A549 (cell line): ENCODE measurements around the gene EFNB2. TPM values are rescaled to one million over a fixed set of nuclear protein-coding genes. Genes with fewer than 3 reads are reported as not detected.

ENCODE experiments used
- ATAC-seq, 2 experiments: fragments of 200-7000 bp in 1 of 2; fragments of >200 bp in 1 of 2; cut with Nextera tagmentation in 1 of 2; cut with Tn5 transposase in 1 of 2; 3 replicates each; pipeline versions ENCODE4 v1.8.0 to v1.9.1; 2018 to 2020; ENCODE audit warnings: mild to moderate bottlenecking in 1 of 2, moderate library complexity in 1 of 2
- CTCF ChIA-PET: fragments of 300-600 bp; sonication (Branson Sonifier 250); formaldehyde crosslinking; extraction: SDS; loops from one replicate; lab custom pipeline; 2021; ENCODE audit warnings: antibody characterized with exemption, inconsistent platforms; lab: Yijun Ruan, JAX
- POLR2A ChIA-PET: fragments of 350-600 bp; formaldehyde crosslinking; extraction: SDS; loops from one replicate; lab custom pipeline; 2021; ENCODE audit warnings: antibody characterized with exemption, inconsistent platforms; lab: Yijun Ruan, JAX
- DNase-seq, 2 experiments: peaks; one replicate each; pipeline versions ENCODE4 v3.0.0 to v3.0.0-alpha.2; 2011 to 2016; ENCODE audit warnings: low read depth in 1 of 2, low spot score in 1 of 2
- FAIRE-seq: peaks from 2 replicates; lab custom pipeline; 2011; peaks lifted over from hg19 to GRCh38; lab: Jason Lieb, UNC
- H3K27ac ChIP-seq, 2 experiments: fragments of >200 bp; sonication (Bioruptor Twin); formaldehyde crosslinking; 3 replicates each; pipeline ENCODE4 v1.5.1; 2016 to 2017
- H3K4me1 ChIP-seq: fragments of >200 bp; sonication (Bioruptor Twin); formaldehyde crosslinking; 3 replicates; pipeline ENCODE4 v1.6.1; 2016
- H3K4me2 ChIP-seq: fragments of >200 bp; sonication (Bioruptor Twin); formaldehyde crosslinking; 3 replicates; pipeline ENCODE4 v1.6.1; 2016
- H3K4me3 ChIP-seq: fragments of >200 bp; sonication (Bioruptor Twin); formaldehyde crosslinking; 3 replicates; pipeline ENCODE4 v1.5.1; 2016
- H3K9me3 ChIP-seq: fragments of >200 bp; sonication (Bioruptor Twin); formaldehyde crosslinking; 3 replicates; pipeline ENCODE4 v1.6.1; 2016
- CBX8 ChIP-seq: fragments of 200-600 bp; sonication (generic); IDR thresholded peaks from 2 replicates; pipeline ENCODE4 v1.6.1; 2016
- CTCF ChIP-seq: fragments of >200 bp; sonication (Bioruptor Twin); formaldehyde crosslinking; IDR thresholded peaks from 3 replicates; pipeline ENCODE4 v1.5.1; 2016
- EHMT2 ChIP-seq: fragments of 200-600 bp; sonication (generic); IDR thresholded peaks from 2 replicates; pipeline ENCODE4 v1.6.1; 2016; ENCODE audit warnings: antibody characterized with exemption, low read depth, mild to moderate bottlenecking, moderate library complexity
- FOSB ChIP-seq: fragments of 250-450 bp; sonication (Bioruptor Pico); IDR thresholded peaks from 2 replicates; pipeline ENCODE4 v1.5.0; 2020; ENCODE audit warnings: mild to moderate bottlenecking, moderate library complexity
- FOSL2 ChIP-seq, 2 experiments: fragments of 450-650 bp in 1 of 2; fragments of >200 bp in 1 of 2; sonication (Bioruptor Twin) in 1 of 2; formaldehyde crosslinking; IDR thresholded peaks; 2 replicates each; pipeline versions ENCODE4 v1.5.0 to v1.6.1; 2016 to 2020; ENCODE audit warnings: mild to moderate bottlenecking in 1 of 2, moderate library complexity in 1 of 2
- FOXS1 ChIP-seq: fragments of 250-450 bp; sonication (Bioruptor Pico); IDR thresholded peaks from 2 replicates; pipeline ENCODE4 v1.5.0; 2020; ENCODE audit warnings: mild to moderate bottlenecking, moderate library complexity
- GATA3 ChIP-seq: IDR thresholded peaks from 2 replicates; pipeline ENCODE4 v1.6.1; 2012; ENCODE audit warnings: borderline replicate concordance
- HOXA7 ChIP-seq: fragments of 250-450 bp; sonication (Bioruptor Pico); IDR thresholded peaks from 2 replicates; pipeline ENCODE4 v1.5.0; 2020; ENCODE audit warnings: mild to moderate bottlenecking, moderate library complexity
- HOXB5 ChIP-seq: fragments of 250-450 bp; sonication (Bioruptor Pico); IDR thresholded peaks from 2 replicates; pipeline ENCODE4 v1.5.0; 2020; ENCODE audit warnings: mild to moderate bottlenecking, moderate library complexity
- JUN ChIP-seq, 2 experiments: fragments of >200 bp; sonication (Bioruptor Twin); formaldehyde crosslinking; IDR thresholded peaks; 2 replicates in 1 of 2; 3 replicates in 1 of 2; pipeline ENCODE4 v1.6.1; 2016 to 2017
- KDM1A ChIP-seq: fragments of 200-600 bp; sonication (generic); IDR thresholded peaks from 2 replicates; pipeline ENCODE4 v1.6.1; 2016; ENCODE audit warnings: low read depth, mild to moderate bottlenecking
- KDM5A ChIP-seq: fragments of 200-600 bp; sonication (generic); IDR thresholded peaks from 2 replicates; pipeline ENCODE4 v1.6.1; 2016; ENCODE audit warnings: antibody characterized with exemption, mild to moderate bottlenecking
- MAFK ChIP-seq: fragments of 450-650 bp; IDR thresholded peaks from 2 replicates; pipeline ENCODE4 v1.6.1; 2014; ENCODE audit not compliant: partially characterized antibody
- NR3C1 ChIP-seq: fragments of >200 bp; sonication (Bioruptor Twin); formaldehyde crosslinking; IDR thresholded peaks from 3 replicates; pipeline ENCODE4 v1.6.1; 2017
- POLR2A ChIP-seq: IDR thresholded peaks from 2 replicates; pipeline ENCODE4 v1.6.1; 2012; ENCODE audit warnings: mild to moderate bottlenecking, low read length
- POLR2AphosphoS2 ChIP-seq: conservative IDR thresholded peaks from 2 replicates; pipeline ENCODE4 v1.6.1; 2012; ENCODE audit warnings: low read length, improper control_type of control experiment, inconsistent platforms
- RNF2 ChIP-seq: fragments of 200-600 bp; sonication (generic); IDR thresholded peaks from 2 replicates; pipeline ENCODE4 v1.6.1; 2016; ENCODE audit warnings: low read depth, mild to moderate bottlenecking, antibody characterized with exemption, moderate library complexity, borderline replicate concordance
- SREBF2 ChIP-seq: fragments of 450-650 bp; IDR thresholded peaks from 2 replicates; pipeline ENCODE4 v1.6.1; 2014; ENCODE audit warnings: mild to moderate bottlenecking, moderate library complexity
- ZC3H11A ChIP-seq: fragments of 450-650 bp; IDR thresholded peaks from 2 replicates; pipeline ENCODE4 v1.6.1; 2014; ENCODE audit warnings: antibody characterized with exemption, mild to moderate bottlenecking
- ZFP36 ChIP-seq: fragments of 450-650 bp; IDR thresholded peaks from 2 replicates; pipeline ENCODE4 v1.6.1; 2014; ENCODE audit warnings: borderline replicate concordance; ENCODE audit not compliant: partially characterized antibody
- WGBS: methylation state at CpG from one replicate; pipeline ENCODE4 v1.1.6; 2017; ENCODE audit errors: missing lambda C conversion rate; 5-methylcytosine and 5-hydroxymethylcytosine counted together
- polyA plus RNA-seq, 4 experiments: library from polyadenylated mRNA; depleted of rRNA in 3 of 4; stranded (reverse); fragments of >200 nt; fragmentation: RNase III in 1 of 4; extraction: RNeasy Plus Mini Kit Qiagen cat#74134 plus additional on column Dnase treatment in 1 of 4; gene quantifications; 2 replicates in 3 of 4; 3 replicates in 1 of 4; pipeline ENCODE4 v1.2.3, GENCODE V29; 2011 to 2017
- TF ChIP-seq, protein P1 (sequence below): IDR thresholded peaks from 2 replicates; pipeline ENCODE4 v1.6.1; 2012; ENCODE audit warnings: low read depth, borderline replicate concordance

EFNB2 gene
- polyA plus RNA-seq, 2 of the 4 experiments (the other 2 are of a cell fraction), result 1.0 to 1.3 TPM

GRCh38 chr13:106555631-106556328 lies 20.3 kb upstream of the EFNB2 start:
- FAIRE-seq (no peak), ATAC-seq (no peak), DNase-seq (no peak)
- Histone ChIP-seq H3K4me3 (no peak overlapping the region), H3K9me3 (no peaks in the 10 kb centered on the region), H3K27ac (no peak overlapping the region), H3K4me2 (no peak overlapping the region), H3K4me1 (no peaks in the 10 kb centered on the region)
- CTCF ChIA-PET, result no interaction called here
- 95% methylated on average over 4 of the region's 4 CpGs for WGBS
- TF ChIP-seq JUN (IDR thresholded peaks at IDR 0.05) (no peak), FOSL2 (IDR thresholded peaks at IDR 0.05) (no peak), FOSL2 (CRISPR knock-in tag; IDR thresholded peaks at IDR 0.05) (peak; percentile 37), CBX8 (no peak)
- POLR2A ChIA-PET, result no interaction called here

DNA sequence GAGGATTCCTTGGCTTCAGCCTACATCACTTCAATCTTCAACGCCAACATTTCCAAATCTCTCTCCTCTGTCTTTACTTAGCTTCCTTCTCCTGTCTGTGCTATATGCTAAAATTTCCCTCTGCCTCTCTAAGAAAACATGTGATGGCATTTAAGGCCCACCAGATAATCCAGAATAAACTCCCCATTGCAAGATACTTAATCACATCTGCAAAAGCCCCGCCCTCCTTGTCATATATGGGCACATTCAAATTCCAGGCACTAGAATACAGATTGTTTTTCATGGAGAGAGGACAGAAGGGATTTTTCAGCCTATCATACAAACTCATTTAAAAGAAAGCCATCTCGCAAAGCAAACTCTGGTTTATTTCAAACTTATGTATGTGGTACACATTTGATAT lies 16.3 kb upstream of the EFNB2 start:
- TF ChIP-seq NR3C1 (no peak), CBX8 (no peak), ZFP36 (no peak), JUN (IDR thresholded peaks at IDR 0.05) (no peak), KDM5A (no peak)
- no peak for ATAC-seq
- no peak for FAIRE-seq
- ChIA-PET CTCF (no interaction called here), POLR2A (no interaction called here)
- H3K9me3 ChIP-seq, result no peaks in the 10 kb centered on the region
- no peak overlapping the region for H3K4me3 ChIP-seq
- H3K4me2 ChIP-seq, result no peak overlapping the region
- peaks cover 21% of the 10 kb centered on the region for H3K4me1 ChIP-seq
- DNase-seq, result no peak
- H3K27ac ChIP-seq, result no peak overlapping the region
- 93% methylated on average over 3 of the region's 3 CpGs for WGBS

GRCh38 chr13:106551350-106551749 lies 15.9 kb upstream of the EFNB2 start:
- 100% methylated on average over 1 of the region's 1 CpG for WGBS
- Histone ChIP-seq H3K4me1 (peaks cover 21% of the 10 kb centered on the region), H3K4me2 (no peak overlapping the region), H3K4me3 (no peak overlapping the region), H3K27ac (no peak overlapping the region), H3K9me3 (no peaks in the 10 kb centered on the region)
- ATAC-seq, result no peak
- DNase-seq, result no peak
- CTCF ChIA-PET, result no interaction called here
- POLR2A ChIA-PET, result no interaction called here
- FAIRE-seq, result no peak
- no peak for TF ChIP-seq POLR2AphosphoS2
- no peak for TF ChIP-seq FOXS1 (CRISPR knock-in tag)
- no peak for TF ChIP-seq JUN (IDR thresholded peaks at IDR 0.05)
- no peak for TF ChIP-seq FOSB
- TF ChIP-seq ZC3H11A, result no peak
- TF ChIP-seq RNF2, result no peak
- TF ChIP-seq EHMT2, result no peak
- no peak for TF ChIP-seq KDM1A
- TF ChIP-seq CBX8, result no peak
- TF ChIP-seq ZFP36, result no peak
- no peak for TF ChIP-seq HOXA7 (CRISPR knock-in tag)

DNA sequence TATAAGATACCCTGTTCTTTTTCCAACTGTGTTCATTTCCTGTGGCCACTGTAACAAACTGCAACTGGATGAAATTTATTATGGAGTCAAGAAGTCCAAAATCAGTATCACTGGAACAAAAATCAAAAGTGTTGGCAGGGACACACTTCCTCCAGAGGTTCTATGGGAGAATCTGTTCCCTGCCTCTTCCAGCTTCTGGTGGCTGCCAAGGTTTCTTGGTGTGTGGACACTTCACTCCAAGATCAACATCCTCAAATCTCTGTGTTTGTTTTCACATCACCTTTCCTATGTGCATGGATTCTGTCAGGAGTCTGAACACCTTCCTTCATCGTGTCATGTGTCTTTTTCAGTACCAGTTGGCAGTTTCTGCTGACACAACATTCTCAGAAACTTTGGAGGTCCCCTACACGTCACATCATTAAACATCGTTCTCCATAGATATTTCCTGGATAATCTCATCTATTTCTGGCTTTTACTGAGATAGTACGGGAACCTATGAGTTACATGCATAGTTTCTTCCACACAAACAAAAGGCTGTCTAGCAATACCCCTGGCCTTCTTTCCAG lies 15.2 kb upstream of the EFNB2 start:
- WGBS, result 91% methylated on average over 4 of the region's 4 CpGs
- H3K4me3 ChIP-seq, result no peak overlapping the region
- FAIRE-seq, result no peak
- CTCF ChIA-PET, result no interaction called here
- H3K27ac ChIP-seq, result no peak overlapping the region
- H3K4me2 ChIP-seq, result no peak overlapping the region
- no peak for ATAC-seq
- TF ChIP-seq CTCF, result no peak
- TF ChIP-seq HOXB5, result no peak
- no peak for TF ChIP-seq SREBF2
- TF ChIP-seq, protein P1, sequence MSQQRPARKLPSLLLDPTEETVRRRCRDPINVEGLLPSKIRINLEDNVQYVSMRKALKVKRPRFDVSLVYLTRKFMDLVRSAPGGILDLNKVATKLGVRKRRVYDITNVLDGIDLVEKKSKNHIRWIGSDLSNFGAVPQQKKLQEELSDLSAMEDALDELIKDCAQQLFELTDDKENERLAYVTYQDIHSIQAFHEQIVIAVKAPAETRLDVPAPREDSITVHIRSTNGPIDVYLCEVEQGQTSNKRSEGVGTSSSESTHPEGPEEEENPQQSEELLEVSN, result no peak
- no peak for TF ChIP-seq ZFP36
- no peak for TF ChIP-seq POLR2A
- no peak for TF ChIP-seq GATA3
- TF ChIP-seq MAFK, result peak; percentile 80
- H3K9me3 ChIP-seq, result no peaks in the 10 kb centered on the region
- DNase-seq, result no peak
- POLR2A ChIA-PET, result no interaction called here
- H3K4me1 ChIP-seq, result peaks cover 21% of the 10 kb centered on the region
